Naive thymus-derived CD4-positive, alpha-beta T cell (primary cell): ENCODE measurements around the gene MCC. TPM values are rescaled to one million over a fixed set of nuclear protein-coding genes. Genes with fewer than 3 reads are reported as not detected.
A peak's percentile ranks its signal among the peaks of the same experiment; 100 is the strongest.

Source experiments
- ATAC-seq: fragments of 150-1000 bp; cut with Tn5 transposase; 2 replicates; pipeline ENCODE4 v1.10.0; 2021; ENCODE audit warnings: mild to moderate bottlenecking, moderate library complexity
- CTCF ChIA-PET: fragments of 350-600 bp; sonication (Branson Sonifier 250); formaldehyde crosslinking; loops from one replicate; lab custom pipeline; 2021; ENCODE audit warnings: antibody characterized with exemption; lab: Charles Lee
- POLR2A ChIA-PET: fragments of 350-600 bp; sonication (Branson Sonifier 250); formaldehyde crosslinking; loops from one replicate; lab custom pipeline; 2021; ENCODE audit warnings: antibody characterized with exemption, inconsistent platforms; lab: Charles Lee
- DNase-seq, 9 donors: peaks; one replicate each; pipeline versions ENCODE4 v3.0.0 to v3.0.0-alpha.2; 2020 to 2022; ENCODE audit warnings: mixed read lengths in 1 of 9
- H3K27ac ChIP-seq: one replicate; pipeline ENCODE4 v1.7.0; 2013; ENCODE audit warnings: mild to moderate bottlenecking, low read depth, low read length, moderate library complexity
- H3K27me3 ChIP-seq, 2 donors: one replicate each; pipeline ENCODE4 v1.7.0; 2013; ENCODE audit warnings: low read length in 2 of 2, mild to moderate bottlenecking in 2 of 2, moderate library complexity in 2 of 2; ENCODE audit not compliant: control insufficient read depth in 2 of 2, insufficient read depth in 2 of 2
- H3K36me3 ChIP-seq, 3 experiments: 1 replicate in 2 of 3; 2 replicates in 1 of 3; pipeline ENCODE4 v1.7.0; 2013; ENCODE audit warnings: low read length in 3 of 3, mild to moderate bottlenecking in 3 of 3, moderate library complexity in 1 of 3; ENCODE audit not compliant: insufficient read depth in 3 of 3, control insufficient read depth in 2 of 3
- H3K4me1 ChIP-seq, 2 donors: one replicate each; pipeline ENCODE4 v1.7.0; 2013; ENCODE audit warnings: low read length in 2 of 2, mild to moderate bottlenecking in 2 of 2, moderate library complexity in 1 of 2; ENCODE audit not compliant: control insufficient read depth in 2 of 2, insufficient read depth in 2 of 2
- H3K4me3 ChIP-seq: 2 replicates; pipeline ENCODE4 v1.7.0; 2013; ENCODE audit warnings: mild to moderate bottlenecking, low read length
- H3K9me3 ChIP-seq, 3 experiments: 1 replicate in 2 of 3; 2 replicates in 1 of 3; pipeline ENCODE4 v1.7.0; 2013; ENCODE audit warnings: low read length in 3 of 3; ENCODE audit not compliant: control insufficient read depth in 2 of 3
- H3K27ac Mint-ChIP-seq, 9 donors: one replicate each; pipeline ENCODE4 v1.8.0; 2020 to 2022; ENCODE audit warnings: mixed read lengths in 9 of 9, mild to moderate bottlenecking in 8 of 9, moderate library complexity in 5 of 9, inconsistent platforms in 2 of 9
- H3K27me3 Mint-ChIP-seq, 5 donors: one replicate each; pipeline ENCODE4 v1.8.0; 2021 to 2022; ENCODE audit warnings: mixed read lengths in 5 of 5, mild to moderate bottlenecking in 1 of 5
- H3K36me3 Mint-ChIP-seq, 5 donors: one replicate each; pipeline ENCODE4 v1.8.0; 2020 to 2022; ENCODE audit warnings: mixed read lengths in 5 of 5, mild to moderate bottlenecking in 3 of 5, inconsistent platforms in 1 of 5
- H3K4me1 Mint-ChIP-seq, 7 donors: one replicate each; pipeline ENCODE4 v1.8.0; 2020 to 2022; ENCODE audit warnings: mixed read lengths in 7 of 7, mild to moderate bottlenecking in 3 of 7, inconsistent platforms in 1 of 7
- H3K4me3 Mint-ChIP-seq, 10 donors: one replicate each; pipeline ENCODE4 v1.8.0; 2020 to 2022; ENCODE audit warnings: mild to moderate bottlenecking in 10 of 10, mixed read lengths in 10 of 10, moderate library complexity in 6 of 10, inconsistent platforms in 2 of 10
- H3K9me3 Mint-ChIP-seq, 11 donors: one replicate each; pipeline ENCODE4 v1.8.0; 2020 to 2022; ENCODE audit warnings: mixed read lengths in 11 of 11, mild to moderate bottlenecking in 4 of 11, inconsistent platforms in 1 of 11, moderate library complexity in 1 of 11
- intact Hi-C, 2 donors: fragments of 100-400 bp; cut with micrococcal nuclease; formaldehyde crosslinking; loops; one replicate each; pipeline ENCODE4 v1.15.1; 2023
- polyA plus RNA-seq, 2 donors: library from polyadenylated mRNA; unstranded; fragments of 300-500 nt; fragmentation: Illumina TruSeq; gene quantifications; one replicate each; pipeline ENCODE4 v1.2.3, GENCODE V29; 2021
- total RNA-seq, 6 experiments: library from RNA in 5 of 6; stranded (reverse) in 5 of 6; gene quantifications; 1 replicate in 5 of 6; 2 replicates in 1 of 6; pipeline ENCODE4 v1.2.3 and lab custom pipeline; 2021 to 2026

MCC gene
- total and polyA plus RNA-seq, 7 experiments from 2014 or later = 0.56 to 3.0 (median 0.89) TPM

GRCh38 chr5:113044776-113045465 is 443.3 kb downstream of the MCC start:
- H3K9me3 ChIP-seq = no peaks in the 10 kb centered on the region
- no peak overlapping the region for H3K4me3 Mint-ChIP-seq
- ChIA-PET CTCF (interaction anchor here (0.6 kb wide), 1 partner anchor 20 kb away, joined by 3 read pairs; no protein-coding TSS in a partner anchor), POLR2A (no interaction called here)
- H3K27ac ChIP-seq = no peak overlapping the region
- H3K4me1 Mint-ChIP-seq = peaks cover 0 to 9% (median 4%) of the 10 kb centered on the region in 7 donors
- no peaks in the 10 kb centered on the region for H3K27me3 ChIP-seq
- no peaks in the 10 kb centered on the region for H3K36me3 ChIP-seq
- peaks cover 0 to 4% (median 0%) of the 10 kb centered on the region in 5 donors for H3K36me3 Mint-ChIP-seq
- no peaks in the 10 kb centered on the region for H3K9me3 Mint-ChIP-seq
- DNase-seq (no peak), ATAC-seq (no peak)
- H3K4me1 ChIP-seq = no peaks in the 10 kb centered on the region
- intact Hi-C loops = no loop called here
- no peak overlapping the region for H3K4me3 ChIP-seq
- peak overlapping the region in 3 of 9 donors; percentile 13 to 56 (median 34) for H3K27ac Mint-ChIP-seq
- peaks cover 0 to 3% (median 0%) of the 10 kb centered on the region in 5 donors for H3K27me3 Mint-ChIP-seq

GRCh38 chr5:113043491-113043931 is 444.7 kb downstream of the MCC start:
- Histone ChIP-seq H3K27me3 (no peaks in the 10 kb centered on the region), H3K4me3 (no peak overlapping the region), H3K4me1 (no peaks in the 10 kb centered on the region), H3K9me3 (no peaks in the 10 kb centered on the region), H3K27ac (no peak overlapping the region), H3K36me3 (no peaks in the 10 kb centered on the region)
- H3K4me1 Mint-ChIP-seq = peaks cover 0 to 9% (median 4%) of the 10 kb centered on the region in 7 donors
- ChIA-PET POLR2A (interaction anchor here (1.2 kb wide), 1 partner anchor 40 kb away, joined by 4 read pairs; no protein-coding TSS in a partner anchor), CTCF (interaction anchor here (0.6 kb wide), 1 partner anchor 30 kb away, joined by 4 read pairs; no protein-coding TSS in a partner anchor)
- ATAC-seq (no peak), DNase-seq (peak in 1 of 9 donors; percentile 21)
- intact Hi-C loops = loop anchor here in 1 of 2 donors (1.0 kb wide), 1 partner anchor 287 kb away; no protein-coding TSS in a partner anchor
- H3K36me3 Mint-ChIP-seq = peaks cover 0 to 4% (median 0%) of the 10 kb centered on the region in 5 donors
- no peak overlapping the region for H3K4me3 Mint-ChIP-seq
- no peaks in the 10 kb centered on the region for H3K9me3 Mint-ChIP-seq
- no peak overlapping the region for H3K27ac Mint-ChIP-seq
- peaks cover 0 to 3% (median 0%) of the 10 kb centered on the region in 5 donors for H3K27me3 Mint-ChIP-seq

- ChIA-PET CTCF (no interaction called here), POLR2A (no interaction called here)
- H3K27me3 ChIP-seq = no peaks in the 10 kb centered on the region
- peaks cover 0 to 9% (median 5%) of the 10 kb centered on the region in 7 donors for H3K4me1 Mint-ChIP-seq
- no peaks in the 10 kb centered on the region for H3K36me3 ChIP-seq
- no peaks in the 10 kb centered on the region for H3K9me3 Mint-ChIP-seq
- DNase-seq (no peak), ATAC-seq (no peak)
- no peak overlapping the region for H3K27ac ChIP-seq
- no peak overlapping the region for H3K4me3 Mint-ChIP-seq
- intact Hi-C loops = loop anchor here in 1 of 2 donors (1.0 kb wide), 1 partner anchor 288 kb away; no protein-coding TSS in a partner anchor
- no peak overlapping the region for H3K4me3 ChIP-seq
- no peaks in the 10 kb centered on the region for H3K4me1 ChIP-seq
- H3K36me3 Mint-ChIP-seq = peaks cover 0 to 4% (median 0%) of the 10 kb centered on the region in 5 donors
- no peak overlapping the region for H3K27ac Mint-ChIP-seq
- H3K27me3 Mint-ChIP-seq = peaks cover 0 to 3% (median 0%) of the 10 kb centered on the region in 5 donors
- no peaks in the 10 kb centered on the region for H3K9me3 ChIP-seq
Measured at GRCh38 chr5:113042491-113043243, 445.6 kb downstream of the MCC start.

GRCh38 chr5:113040672-113041260 is 447.5 kb downstream of the MCC start:
- H3K36me3 ChIP-seq = no peaks in the 10 kb centered on the region
- no peak overlapping the region for H3K27ac ChIP-seq
- POLR2A ChIA-PET = no interaction called here
- peaks cover 0 to 11% (median 5%) of the 10 kb centered on the region in 7 donors for H3K4me1 Mint-ChIP-seq
- H3K27ac Mint-ChIP-seq = no peak overlapping the region
- peaks cover 0 to 3% (median 0%) of the 10 kb centered on the region in 5 donors for H3K27me3 Mint-ChIP-seq
- H3K9me3 ChIP-seq = no peaks in the 10 kb centered on the region
- CTCF ChIA-PET = interaction anchor here (0.8 kb wide), 1 partner anchor 46 kb away, joined by 3 read pairs; no protein-coding TSS in a partner anchor
- H3K4me3 ChIP-seq = no peak overlapping the region
- H3K9me3 Mint-ChIP-seq = no peaks in the 10 kb centered on the region
- peaks cover 0 to 5% (median 0%) of the 10 kb centered on the region in 5 donors for H3K36me3 Mint-ChIP-seq
- no peak overlapping the region for H3K4me3 Mint-ChIP-seq
- no peaks in the 10 kb centered on the region for H3K27me3 ChIP-seq
- DNase-seq = no peak
- no peak for ATAC-seq
- intact Hi-C loops = no loop called here
- H3K4me1 ChIP-seq = no peaks in the 10 kb centered on the region

- peaks cover 0 to 11% (median 5%) of the 10 kb centered on the region in 7 donors for H3K4me1 Mint-ChIP-seq
- H3K9me3 Mint-ChIP-seq = no peaks in the 10 kb centered on the region
- no peak overlapping the region for H3K4me3 Mint-ChIP-seq
- H3K36me3 ChIP-seq = no peaks in the 10 kb centered on the region
- H3K36me3 Mint-ChIP-seq = peaks cover 0 to 5% (median 0%) of the 10 kb centered on the region in 5 donors
- no peaks in the 10 kb centered on the region for H3K27me3 ChIP-seq
- H3K27ac Mint-ChIP-seq = peak overlapping the region in 1 of 9 donors; percentile 49
- ChIA-PET CTCF (interaction anchor here (0.9 kb wide), 1 partner anchor 44 kb away, joined by 3 read pairs; no protein-coding TSS in a partner anchor), POLR2A (no interaction called here)
- intact Hi-C loops = no loop called here
- H3K9me3 ChIP-seq = no peaks in the 10 kb centered on the region
- ATAC-seq (no peak), DNase-seq (no peak)
- H3K27ac ChIP-seq = no peak overlapping the region
- H3K27me3 Mint-ChIP-seq = peaks cover 0 to 3% (median 0%) of the 10 kb centered on the region in 5 donors
- H3K4me3 ChIP-seq = no peak overlapping the region
- no peaks in the 10 kb centered on the region for H3K4me1 ChIP-seq
Measured at GRCh38 chr5:113039934-113040285, 448.3 kb downstream of the MCC start.

- H3K36me3 Mint-ChIP-seq = peaks cover 0 to 5% (median 0%) of the 10 kb centered on the region in 5 donors
- peaks cover 0 to 3% (median 0%) of the 10 kb centered on the region in 5 donors for H3K27me3 Mint-ChIP-seq
- no peak for ATAC-seq
- no peak for DNase-seq
- Histone ChIP-seq H3K4me3 (no peak overlapping the region), H3K9me3 (no peaks in the 10 kb centered on the region), H3K4me1 (no peaks in the 10 kb centered on the region), H3K36me3 (no peaks in the 10 kb centered on the region), H3K27me3 (no peaks in the 10 kb centered on the region), H3K27ac (no peak overlapping the region)
- CTCF ChIA-PET = interaction anchor here (0.9 kb wide), 1 partner anchor 43 kb away, joined by 3 read pairs; no protein-coding TSS in a partner anchor
- H3K9me3 Mint-ChIP-seq = no peaks in the 10 kb centered on the region
- H3K27ac Mint-ChIP-seq = peak overlapping the region in 1 of 9 donors; percentile 49
- H3K4me3 Mint-ChIP-seq = no peak overlapping the region
- POLR2A ChIA-PET = no interaction called here
- intact Hi-C loops = no loop called here
- peaks cover 0 to 11% (median 5%) of the 10 kb centered on the region in 7 donors for H3K4me1 Mint-ChIP-seq
Measured at GRCh38 chr5:113039229-113039933, 448.9 kb downstream of the MCC start.
